Natural killer cell (primary cell): ENCODE measurements around the gene KCNA1. TPM values are rescaled to one million over a fixed set of nuclear protein-coding genes. Genes with fewer than 3 reads are reported as not detected.

Source experiments
- ATAC-seq, 3 donors: fragments of 150-1000 bp in 2 of 3; fragments of 200-7000 bp in 1 of 3; cut with Tn5 transposase; 1 replicate in 1 of 3; 2 replicates in 2 of 3; pipeline ENCODE4 v1.10.0; 2021; ENCODE audit warnings: mild to moderate bottlenecking in 2 of 3, moderate library complexity in 2 of 3
- DNase-seq, 2 donors: peaks; one replicate each; pipeline versions ENCODE4 v3.0.0 to v3.0.0-alpha.2; 2013 to 2021; ENCODE audit warnings: mixed read lengths in 1 of 2
- H3K27ac ChIP-seq: one replicate; pipeline ENCODE4 v1.5.1; 2013; ENCODE audit warnings: mild to moderate bottlenecking, low read length
- H3K27me3 ChIP-seq: one replicate; pipeline ENCODE4 v1.6.1; 2013; ENCODE audit warnings: low read length; ENCODE audit not compliant: control insufficient read depth, insufficient read depth
- H3K36me3 ChIP-seq: one replicate; pipeline ENCODE4 v1.6.1; 2013; ENCODE audit warnings: low read length; ENCODE audit not compliant: control insufficient read depth, insufficient read depth
- H3K4me1 ChIP-seq: one replicate; pipeline ENCODE4 v1.6.1; 2013; ENCODE audit warnings: low read length; ENCODE audit not compliant: control insufficient read depth, insufficient read depth
- H3K4me3 ChIP-seq: one replicate; pipeline ENCODE4 v1.5.1; 2013; ENCODE audit warnings: low read length
- H3K9me3 ChIP-seq: one replicate; pipeline ENCODE4 v1.6.1; 2013; ENCODE audit warnings: low read length; ENCODE audit not compliant: control insufficient read depth, insufficient read depth
- H3K27ac Mint-ChIP-seq, 2 donors: one replicate each; pipeline ENCODE4 v1.8.0; 2022; ENCODE audit warnings: mild to moderate bottlenecking in 2 of 2, mixed read lengths in 2 of 2, moderate library complexity in 1 of 2
- H3K27me3 Mint-ChIP-seq, 2 donors: one replicate each; pipeline ENCODE4 v1.8.0; 2022; ENCODE audit warnings: low read depth in 2 of 2, mixed read lengths in 2 of 2
- H3K36me3 Mint-ChIP-seq: one replicate; pipeline ENCODE4 v1.8.0; 2022; ENCODE audit warnings: mixed read lengths
- H3K4me1 Mint-ChIP-seq, 2 donors: one replicate each; pipeline ENCODE4 v1.8.0; 2022; ENCODE audit warnings: mixed read lengths in 2 of 2
- H3K4me3 Mint-ChIP-seq: one replicate; pipeline ENCODE4 v1.8.0; 2022; ENCODE audit warnings: mild to moderate bottlenecking, moderate library complexity, mixed read lengths
- H3K9me3 Mint-ChIP-seq, 2 donors: one replicate each; pipeline ENCODE4 v1.8.0; 2022; ENCODE audit warnings: mixed read lengths in 2 of 2
- CTCF ChIP-seq: fragments of 200-600 bp; IDR thresholded peaks from one replicate; pipeline ENCODE4 v1.8.0; 2022; ENCODE audit warnings: antibody characterized with exemption
- WGBS: methylation state at CpG from one replicate; pipeline ENCODE4 v1.1.7; 2013; ENCODE audit warnings: missing lambda C conversion rate; ENCODE audit not compliant: insufficient coverage; 5-methylcytosine and 5-hydroxymethylcytosine counted together
- intact Hi-C: fragments of 100-400 bp; cut with micrococcal nuclease; formaldehyde crosslinking; loops from one replicate; pipeline ENCODE4 v1.14.2; 2022
- total RNA-seq, 4 donors: library from RNA; stranded (reverse); fragments of 120-200 nt in 1 of 4; gene quantifications; one replicate each; pipeline versions ENCODE4 v1.2.3 to v1.2.4, GENCODE V29; 2013 to 2022

KCNA1 gene
- total RNA-seq, 3 donors from 2014 or later (not counting 1 experiment from before 2014, with no cell fraction given), result not detected

GRCh38 chr12:4951601-4952000, 41.9 kb downstream of the KCNA1 start:
- ATAC-seq (no peak), DNase-seq (no peak)
- WGBS, result 72% methylated on average over 3 of the region's 3 CpGs
- H3K4me1 Mint-ChIP-seq, result no peaks in the 10 kb centered on the region
- H3K27me3 Mint-ChIP-seq, result peaks cover 18 to 37% of the 10 kb centered on the region in 2 donors
- H3K27ac Mint-ChIP-seq, result no peak overlapping the region
- no peaks in the 10 kb centered on the region for H3K36me3 Mint-ChIP-seq
- Histone ChIP-seq H3K4me1 (no peaks in the 10 kb centered on the region), H3K9me3 (no peaks in the 10 kb centered on the region), H3K27ac (no peak overlapping the region), H3K36me3 (no peaks in the 10 kb centered on the region), H3K4me3 (no peak overlapping the region), H3K27me3 (no peaks in the 10 kb centered on the region)
- intact Hi-C loops, result no loop called here
- no peak overlapping the region for H3K4me3 Mint-ChIP-seq
- TF ChIP-seq CTCF, result no peak
- no peaks in the 10 kb centered on the region for H3K9me3 Mint-ChIP-seq

- Histone ChIP-seq H3K27me3 (no peaks in the 10 kb centered on the region), H3K4me3 (no peak overlapping the region), H3K9me3 (no peaks in the 10 kb centered on the region), H3K4me1 (no peaks in the 10 kb centered on the region), H3K36me3 (no peaks in the 10 kb centered on the region), H3K27ac (no peak overlapping the region)
- no peaks in the 10 kb centered on the region for H3K9me3 Mint-ChIP-seq
- intact Hi-C loops, result no loop called here
- H3K4me3 Mint-ChIP-seq, result no peak overlapping the region
- H3K4me1 Mint-ChIP-seq, result no peaks in the 10 kb centered on the region
- TF ChIP-seq CTCF, result no peak
- no peaks in the 10 kb centered on the region for H3K36me3 Mint-ChIP-seq
- no peak overlapping the region for H3K27ac Mint-ChIP-seq
- ATAC-seq (no peak), DNase-seq (no peak)
- 41% methylated on average over 10 of the region's 10 CpGs for WGBS
- H3K27me3 Mint-ChIP-seq, result peaks cover 28 to 64% of the 10 kb centered on the region in 2 donors
These were observed 45.1 kb downstream of the KCNA1 start for GRCh38 chr12:4954621-4955354.

GRCh38 chr12:4956054-4956453, 46.3 kb downstream of the KCNA1 start:
- H3K27ac ChIP-seq, result no peak overlapping the region
- intact Hi-C loops, result no loop called here
- ATAC-seq (no peak), DNase-seq (no peak)
- WGBS, result 59% methylated on average over 2 of the region's 2 CpGs
- H3K27me3 ChIP-seq, result no peaks in the 10 kb centered on the region
- no peak overlapping the region for H3K4me3 ChIP-seq
- H3K36me3 ChIP-seq, result no peaks in the 10 kb centered on the region
- H3K9me3 ChIP-seq, result no peaks in the 10 kb centered on the region
- Mint-ChIP-seq H3K9me3 (no peaks in the 10 kb centered on the region), H3K27me3 (peaks cover 29 to 66% of the 10 kb centered on the region in 2 donors), H3K4me3 (no peak overlapping the region), H3K4me1 (no peaks in the 10 kb centered on the region), H3K36me3 (no peaks in the 10 kb centered on the region), H3K27ac (no peak overlapping the region)
- H3K4me1 ChIP-seq, result no peaks in the 10 kb centered on the region
- TF ChIP-seq CTCF, result no peak

GRCh38 chr12:4956968-4957367, 47.3 kb downstream of the KCNA1 start:
- Histone ChIP-seq H3K36me3 (no peaks in the 10 kb centered on the region), H3K9me3 (no peaks in the 10 kb centered on the region), H3K27ac (no peak overlapping the region), H3K4me1 (no peaks in the 10 kb centered on the region), H3K27me3 (no peaks in the 10 kb centered on the region), H3K4me3 (no peak overlapping the region)
- H3K9me3 Mint-ChIP-seq, result no peaks in the 10 kb centered on the region
- no peak overlapping the region for H3K27ac Mint-ChIP-seq
- DNase-seq (no peak), ATAC-seq (no peak)
- intact Hi-C loops, result no loop called here
- 83% methylated on average over 11 of the region's 11 CpGs for WGBS
- peaks cover 29 to 66% of the 10 kb centered on the region in 2 donors for H3K27me3 Mint-ChIP-seq
- TF ChIP-seq CTCF, result no peak
- no peaks in the 10 kb centered on the region for H3K36me3 Mint-ChIP-seq
- H3K4me3 Mint-ChIP-seq, result no peak overlapping the region
- no peaks in the 10 kb centered on the region for H3K4me1 Mint-ChIP-seq
